ENCODE data around the gene NRCAM.

DNA sequence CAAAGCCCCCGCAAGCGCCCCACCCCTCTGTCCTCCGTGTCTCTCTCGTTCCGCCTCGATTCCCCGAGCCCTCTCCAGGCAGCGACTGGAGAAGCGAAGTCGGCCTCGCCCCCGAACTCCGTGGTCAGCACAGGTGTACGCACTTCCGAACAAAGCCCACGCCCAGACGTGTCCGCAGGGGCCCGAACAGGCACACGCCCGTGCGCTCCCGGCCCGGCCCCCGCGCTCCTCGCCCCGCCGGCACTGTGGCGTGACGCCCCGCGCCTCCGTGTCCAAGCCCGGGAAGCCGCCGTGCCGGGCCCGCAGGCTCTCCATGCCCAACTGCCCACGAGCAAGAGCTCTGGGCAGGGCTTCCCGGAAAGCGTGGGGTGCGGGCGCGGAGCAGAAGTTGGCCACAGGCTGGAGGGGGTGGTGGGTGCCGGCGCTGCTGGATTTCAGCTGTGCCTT, 662 bp downstream of the NRCAM start:
- TF ChIP-seq POLR2A (IDR thresholded peaks at IDR 0.05; ENCODE audit: low read length) (no peak), GATA1 (IDR thresholded peaks at IDR 0.05; ENCODE audit: low read depth, low read length) (no peak)
